Retina (tissue), 1 donor: ENCODE results near the gene ANXA3.
"Not testable (repeated sequence)": the region's sequence is repeated elsewhere in the genome, so short reads cannot be mapped to it uniquely, and the experiment has no call there.

Experiments used
- DNase-seq: peaks from one replicate; pipeline ENCODE4 v3.0.0-alpha.2; 2016

ANXA3 gene, protein sequence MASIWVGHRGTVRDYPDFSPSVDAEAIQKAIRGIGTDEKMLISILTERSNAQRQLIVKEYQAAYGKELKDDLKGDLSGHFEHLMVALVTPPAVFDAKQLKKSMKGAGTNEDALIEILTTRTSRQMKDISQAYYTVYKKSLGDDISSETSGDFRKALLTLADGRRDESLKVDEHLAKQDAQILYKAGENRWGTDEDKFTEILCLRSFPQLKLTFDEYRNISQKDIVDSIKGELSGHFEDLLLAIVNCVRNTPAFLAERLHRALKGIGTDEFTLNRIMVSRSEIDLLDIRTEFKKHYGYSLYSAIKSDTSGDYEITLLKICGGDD

GRCh38 chr4:78551420-78552351 is at the start of gene ANXA3:
Gene ANXA3 (plus strand): TSS chr4:78551770. CDS start chr4:78554474, 2,704 bp downstream.
- peak; percentile 73 for DNase-seq

- DNase-seq, result not testable (repeated sequence)
Observed at GRCh38 chr4:78506260-78506659, 45.3 kb upstream of the ANXA3 start.

DNA sequence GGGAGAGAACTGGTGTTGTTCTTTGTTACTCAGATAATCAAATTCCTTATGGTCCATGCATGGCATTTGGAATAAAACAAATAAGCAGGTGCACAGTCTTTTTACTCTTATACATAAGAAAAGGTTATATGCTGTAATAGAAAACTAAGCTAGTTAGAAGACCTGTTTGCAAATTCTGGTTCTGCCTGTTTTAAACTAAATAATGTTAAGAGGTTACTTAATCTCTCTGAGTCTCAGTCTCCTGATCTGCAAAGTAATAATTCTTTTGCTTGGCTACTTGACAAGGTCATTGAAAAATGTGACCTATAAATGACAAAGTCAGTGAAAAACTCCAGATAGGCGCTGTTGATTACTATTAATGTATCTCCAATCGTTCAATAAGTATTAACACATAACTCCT is 42.5 kb upstream of the ANXA3 start:
- no peak for DNase-seq

DNA sequence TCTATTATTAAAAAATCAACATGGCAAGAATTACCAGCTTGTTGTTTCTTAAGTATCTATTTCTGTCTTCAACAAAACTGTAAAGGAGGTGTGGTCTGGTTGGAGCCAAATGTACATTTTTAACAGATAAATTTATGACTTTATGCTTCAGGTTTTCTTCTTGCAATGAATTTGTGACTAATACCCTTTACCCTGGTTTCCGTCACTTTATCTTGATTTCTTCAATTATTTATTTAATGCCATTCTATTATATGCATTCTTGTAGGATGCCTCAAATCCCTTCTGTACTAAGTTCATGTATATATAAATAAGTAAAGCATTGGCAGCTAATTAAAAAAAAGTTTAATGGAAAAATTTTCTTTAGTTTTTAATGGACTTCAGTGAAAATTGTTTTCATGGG is 41.5 kb upstream of the ANXA3 start:
- DNase-seq, result no peak

DNA sequence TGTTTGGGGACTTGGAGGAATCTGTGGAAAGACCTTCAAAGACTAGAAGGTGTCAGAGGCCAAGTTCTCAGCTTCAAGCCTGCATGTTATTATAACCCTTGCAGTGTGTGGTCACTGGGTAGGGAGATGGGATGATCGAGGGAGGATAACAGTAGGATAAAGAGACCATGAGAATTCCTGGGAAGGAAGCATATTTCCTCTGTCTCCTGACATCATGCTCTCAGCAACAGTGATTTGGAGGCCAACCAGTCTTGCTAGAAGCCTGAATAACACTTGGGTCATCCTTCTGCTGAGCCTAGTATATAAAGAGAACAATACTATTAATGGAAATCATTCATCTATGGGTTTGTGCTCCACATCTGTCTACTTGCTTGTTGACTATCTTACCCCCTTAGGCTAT is 40.9 kb upstream of the ANXA3 start:
- DNase-seq, result no peak

DNA sequence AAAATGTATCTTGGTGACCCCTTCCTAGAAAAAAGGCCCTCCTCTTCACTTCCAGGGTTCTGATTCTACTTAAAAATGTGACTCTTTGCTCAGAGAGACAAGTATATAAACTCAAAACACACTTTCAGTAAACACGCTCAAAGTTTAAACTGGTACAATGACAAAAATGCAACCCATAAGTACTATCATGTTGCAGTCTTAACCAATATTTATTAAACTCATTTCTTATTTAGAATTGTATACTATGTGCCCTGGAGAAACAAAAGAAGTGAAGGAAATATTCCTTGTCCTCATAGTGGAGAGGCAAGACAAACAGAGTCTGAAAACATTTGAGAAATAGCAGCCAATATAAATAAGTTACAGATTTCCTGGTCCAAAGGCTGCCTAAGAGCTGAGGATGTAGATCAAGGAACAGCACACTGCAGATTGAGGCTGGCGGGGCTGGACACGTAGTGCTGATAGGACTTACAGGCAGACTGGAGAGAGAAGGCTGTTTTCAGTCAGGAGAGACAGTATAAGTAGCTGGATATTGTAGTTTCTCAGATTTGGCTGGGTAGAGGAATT is 39.1 kb upstream of the ANXA3 start:
- no peak for DNase-seq

DNA sequence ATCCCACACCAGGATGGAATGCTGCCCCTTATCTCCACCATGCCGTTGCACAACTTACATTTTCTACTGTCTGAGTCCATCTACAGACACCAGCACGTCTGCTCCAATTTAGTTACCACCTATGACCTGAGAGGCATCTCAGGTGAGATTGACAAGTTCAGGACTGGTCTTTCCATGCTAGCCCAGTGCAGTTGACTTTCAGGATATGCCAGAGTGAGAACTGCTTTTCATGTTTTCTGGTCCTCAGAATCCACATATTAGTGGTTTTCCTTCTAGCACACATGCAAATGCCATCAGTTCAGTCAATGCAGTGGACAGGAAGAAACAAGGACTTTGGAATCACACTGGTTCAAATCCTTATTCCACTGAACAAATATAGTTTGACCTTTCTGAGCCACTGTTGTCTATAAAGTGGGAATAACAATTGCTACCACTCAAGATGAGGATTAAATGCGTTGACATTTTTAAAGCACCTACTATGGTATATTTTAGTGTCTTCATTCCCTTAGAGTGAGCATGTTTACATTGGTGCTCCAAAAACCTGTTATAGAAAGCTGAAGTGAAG is 38.1 kb upstream of the ANXA3 start:
- DNase-seq, result no peak

- peak; percentile 60 for DNase-seq
Observed at GRCh38 chr4:78517050-78517652, 34.4 kb upstream of the ANXA3 start.

DNA sequence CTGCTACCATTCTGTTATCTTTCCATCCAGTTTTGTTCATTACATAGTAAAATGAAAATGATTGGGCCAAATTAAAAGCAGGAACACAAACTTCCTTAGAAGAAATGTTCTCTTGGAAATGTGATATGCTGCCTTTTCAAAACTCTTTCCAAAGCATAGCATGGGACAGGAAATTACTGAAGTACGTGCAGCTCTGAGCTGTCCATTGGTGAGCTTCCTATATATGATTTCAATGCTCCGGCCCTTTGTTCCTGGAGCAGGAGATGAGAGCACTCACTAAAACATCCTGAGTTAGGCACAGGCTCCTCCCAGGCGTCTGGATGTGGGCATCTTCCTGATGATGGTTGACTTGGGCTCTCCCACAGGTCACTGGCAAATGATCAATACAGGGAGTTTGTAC is 33.0 kb upstream of the ANXA3 start:
- no peak for DNase-seq

- DNase-seq, result no peak
Observed at GRCh38 chr4:78519962-78520361, 31.6 kb upstream of the ANXA3 start.

DNA sequence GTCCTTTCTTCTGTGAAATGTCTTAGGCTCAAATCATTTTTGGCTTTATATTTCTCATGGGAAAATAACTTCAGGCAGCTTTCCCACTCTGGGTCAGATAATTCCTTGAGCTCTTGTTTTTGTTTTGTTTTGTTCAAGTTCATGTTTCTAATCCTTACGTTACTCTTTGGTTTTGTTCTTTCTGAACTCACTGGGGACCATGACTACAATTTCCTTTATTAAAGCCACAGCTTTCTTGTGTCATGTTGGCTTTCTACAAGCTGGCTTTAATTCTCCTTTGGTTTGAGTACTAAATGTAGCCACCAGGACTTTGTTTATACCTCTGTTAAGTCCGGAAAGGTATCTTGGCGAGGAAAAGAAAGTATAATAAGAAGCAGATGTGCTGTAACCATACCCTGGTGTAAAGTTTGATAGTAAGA is 30.8 kb upstream of the ANXA3 start:
- DNase-seq, result no peak

GRCh38 chr4:78524009-78524408 is 27.6 kb upstream of the ANXA3 start:
- no peak for DNase-seq

- no peak for DNase-seq
Observed at GRCh38 chr4:78525559-78525958, 26.0 kb upstream of the ANXA3 start.

- no peak for DNase-seq
Observed at GRCh38 chr4:78527103-78527502, 24.5 kb upstream of the ANXA3 start.

DNA sequence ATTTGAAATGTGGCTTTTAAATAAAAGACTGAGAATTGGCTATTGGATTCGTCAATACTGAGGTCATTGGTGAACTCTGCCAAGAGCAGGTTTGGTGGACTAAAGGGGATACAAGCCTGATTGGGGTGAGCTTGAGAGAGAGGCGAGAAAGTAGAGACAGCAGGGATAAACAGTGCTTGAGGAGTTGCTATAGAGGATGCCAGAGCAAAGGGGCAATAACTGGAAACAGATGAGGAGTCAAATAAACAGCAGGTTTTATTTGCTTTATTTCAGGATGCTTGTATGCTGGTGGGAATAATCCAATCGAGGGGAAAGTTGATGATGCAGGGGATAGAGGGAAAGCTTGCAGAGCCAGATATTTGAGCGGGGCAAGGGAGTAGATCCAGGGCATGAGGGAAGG is 24.0 kb upstream of the ANXA3 start:
- no peak for DNase-seq

- DNase-seq, result no peak
Observed at GRCh38 chr4:78528327-78528726, 23.2 kb upstream of the ANXA3 start.

- no peak for DNase-seq
Observed at GRCh38 chr4:78529569-78530209, 21.9 kb upstream of the ANXA3 start.

GRCh38 chr4:78532046-78532445 is 19.5 kb upstream of the ANXA3 start:
- no peak for DNase-seq

DNA sequence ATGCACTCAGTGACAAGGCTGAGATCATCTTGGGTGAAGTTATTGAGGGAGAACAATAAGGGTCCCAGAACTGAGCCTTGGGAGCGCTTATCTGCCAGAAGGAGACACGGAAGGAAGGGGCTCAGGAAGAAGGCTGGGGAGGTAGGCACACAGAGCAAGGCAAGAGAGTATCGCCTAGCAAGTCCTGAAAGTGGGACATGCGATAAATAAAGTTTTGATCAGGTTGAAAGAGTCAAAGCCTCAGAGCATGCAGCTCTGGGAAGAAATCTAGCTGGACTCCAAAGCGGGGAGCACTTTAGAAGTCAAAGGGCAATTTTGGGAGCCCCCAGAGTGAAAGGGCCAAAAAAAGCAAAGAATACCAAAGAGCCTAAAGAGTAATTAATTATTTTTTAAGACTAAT is 17.7 kb upstream of the ANXA3 start:
- no peak for DNase-seq

GRCh38 chr4:78534286-78534955 is 17.1 kb upstream of the ANXA3 start:
- no peak for DNase-seq

GRCh38 chr4:78542373-78542772 is 9.2 kb upstream of the ANXA3 start:
- DNase-seq, result no peak
